Activated CD8-positive, alpha-beta memory T cell treated with anti-CD3 and anti-CD28 coated beads, Interleukin-2, amount 50 U/mL, for 24 hours (primary cell): ENCODE measurements around the gene MEN1.
A peak's percentile ranks its signal among the peaks of the same experiment; 100 is the strongest.
"Not testable (repeated sequence)": the region's sequence is repeated elsewhere in the genome, so short reads cannot be mapped to it uniquely, and the experiment has no call there.

Experiments
- DNase-seq: peaks from one replicate; pipeline ENCODE4 v3.0.0-alpha.2; 2020; ENCODE audit errors: extremely low read depth

MEN1 gene

DNA sequence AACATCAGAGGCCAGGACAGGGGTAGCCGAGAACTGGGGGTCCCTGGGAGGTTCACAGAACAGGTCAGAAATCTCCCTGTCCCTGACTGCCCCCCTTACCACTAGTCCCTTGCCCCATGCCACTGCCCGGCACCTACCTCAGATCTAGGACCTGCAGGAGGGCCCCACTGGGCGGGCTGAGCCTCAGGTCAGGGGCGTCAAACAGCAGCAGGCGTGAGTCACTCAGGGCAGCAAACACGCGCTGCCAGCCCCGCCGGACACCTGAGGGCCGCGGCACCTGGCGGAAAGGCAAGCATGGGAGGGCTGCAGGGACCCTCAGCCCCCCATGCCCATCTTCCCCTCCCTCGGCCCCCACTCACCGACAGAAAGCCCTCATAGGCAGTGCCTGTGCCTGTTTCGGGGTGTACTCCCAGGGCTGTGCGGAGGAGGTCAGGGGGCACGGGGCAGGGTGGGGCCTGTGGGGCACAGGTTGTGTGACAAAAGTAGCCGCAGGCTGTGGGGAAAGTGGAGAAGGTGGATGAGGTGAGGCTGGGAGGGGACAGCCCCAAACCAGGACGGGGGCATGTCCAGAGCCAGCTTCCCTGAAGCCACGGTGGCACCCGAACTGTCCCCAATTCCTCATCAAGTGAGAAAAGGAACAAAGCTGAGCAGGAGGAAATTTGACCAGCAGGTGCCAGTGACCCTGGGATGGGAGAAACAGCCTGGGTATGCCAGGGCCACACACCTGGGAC, 22.3 kb upstream of the MEN1 start:
- DNase-seq = no peak

GRCh38 chr11:64831411-64831891, 21.1 kb upstream of the MEN1 start:
- DNase-seq = no peak

DNA sequence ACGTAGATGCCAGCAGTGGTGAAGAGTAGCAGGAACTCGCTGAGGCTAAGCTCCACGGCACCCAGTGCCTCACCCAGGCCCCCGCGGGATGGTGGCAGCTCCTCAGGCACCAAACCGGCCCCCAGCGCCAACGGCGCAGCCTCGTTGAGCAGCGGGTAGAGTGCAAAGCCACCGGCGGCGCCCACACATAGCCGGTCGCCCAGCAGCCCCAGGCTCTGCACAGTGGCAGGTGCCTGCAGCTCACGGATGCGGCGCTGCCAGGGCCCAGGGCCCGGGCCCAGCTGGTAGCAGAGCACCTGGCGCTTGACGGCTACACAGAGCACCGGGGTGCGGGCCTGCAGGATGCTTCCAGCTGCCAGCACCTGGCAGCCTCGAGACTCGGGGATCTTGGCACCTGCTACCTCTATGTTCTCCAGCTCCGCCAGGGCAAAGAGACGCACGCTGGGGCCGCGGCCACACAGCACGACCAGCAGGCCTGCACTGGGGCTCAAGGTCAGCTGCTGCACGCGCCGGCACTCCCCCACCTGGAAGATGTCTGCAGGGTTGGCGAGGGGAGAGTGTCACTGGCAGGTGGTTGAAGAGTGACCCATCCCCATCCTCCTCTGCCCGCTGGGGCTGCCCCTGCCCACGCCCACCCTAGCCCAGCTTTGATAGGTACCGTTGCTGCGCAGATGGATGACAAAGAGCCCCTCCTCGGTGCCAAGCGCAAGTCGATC, 19.3 kb upstream of the MEN1 start:
- no peak for DNase-seq

- no peak for DNase-seq
Observed at GRCh38 chr11:64827451-64827839, 17.1 kb upstream of the MEN1 start.

- no peak for DNase-seq
Observed at GRCh38 chr11:64826578-64827450, 16.5 kb upstream of the MEN1 start.

DNA sequence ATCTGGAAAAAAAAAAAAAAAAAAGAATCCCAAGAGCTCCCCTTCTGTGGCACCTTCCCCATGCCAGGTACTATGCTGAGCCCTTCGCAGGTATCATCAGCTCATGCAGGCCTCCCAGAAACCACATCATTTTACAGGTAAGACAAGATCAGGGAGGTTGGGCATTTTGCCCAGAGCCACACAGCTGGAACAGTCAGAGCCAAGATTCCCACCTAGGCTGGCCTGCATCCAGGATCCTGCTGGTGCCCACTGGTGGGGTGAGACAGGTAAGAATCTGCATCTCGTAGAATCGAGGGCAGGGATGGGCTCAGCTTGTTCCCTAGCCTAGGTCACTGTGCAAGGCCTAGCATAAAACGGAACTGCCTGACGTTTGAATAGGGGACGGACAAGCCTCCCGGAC, 15.7 kb upstream of the MEN1 start:
- DNase-seq = no peak

DNA sequence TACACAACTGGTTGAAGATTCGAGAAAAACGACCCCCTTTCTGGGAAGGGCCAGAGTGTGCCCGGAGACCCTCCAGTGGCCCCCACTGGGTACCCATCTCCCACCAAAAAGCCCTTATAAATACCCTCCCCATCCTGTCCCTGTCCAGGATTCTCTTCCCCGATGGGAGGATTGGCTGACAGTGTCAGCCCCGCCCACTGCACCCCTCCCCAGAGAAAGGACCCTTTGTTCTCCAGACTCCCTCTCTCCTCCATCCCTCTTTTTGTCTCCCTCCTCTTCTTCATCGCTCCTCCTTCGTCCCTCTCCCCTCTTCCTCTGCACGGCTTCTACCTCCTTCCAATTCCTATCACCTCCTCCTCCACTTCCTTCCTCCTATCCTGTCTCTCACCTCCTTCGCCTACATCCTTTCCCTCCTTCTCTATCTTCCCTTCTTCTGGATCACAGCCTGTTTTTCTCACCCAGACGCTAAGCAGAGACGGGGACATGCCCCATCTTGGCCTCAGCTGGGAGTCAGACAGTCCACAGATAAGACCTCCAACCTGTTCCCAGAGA, 13.3 kb upstream of the MEN1 start:
- DNase-seq = no peak

- DNase-seq = no peak
Observed at GRCh38 chr11:64817476-64817875, 7.1 kb upstream of the MEN1 start.

GRCh38 chr11:64815433-64815832, 5.1 kb upstream of the MEN1 start:
- DNase-seq = not testable (repeated sequence)

GRCh38 chr11:64814712-64815187, 4.4 kb upstream of the MEN1 start:
- DNase-seq = no peak

GRCh38 chr11:64813826-64814225, 3.5 kb upstream of the MEN1 start:
- no peak for DNase-seq

GRCh38 chr11:64810891-64811272, 531 bp upstream of the MEN1 start:
- no peak for DNase-seq

- no peak for DNase-seq
Observed at GRCh38 chr11:64809781-64810241, 540 bp downstream of the MEN1 start.

GRCh38 chr11:64805481-64805880, 4.9 kb downstream of the MEN1 start:
- DNase-seq = no peak

DNA sequence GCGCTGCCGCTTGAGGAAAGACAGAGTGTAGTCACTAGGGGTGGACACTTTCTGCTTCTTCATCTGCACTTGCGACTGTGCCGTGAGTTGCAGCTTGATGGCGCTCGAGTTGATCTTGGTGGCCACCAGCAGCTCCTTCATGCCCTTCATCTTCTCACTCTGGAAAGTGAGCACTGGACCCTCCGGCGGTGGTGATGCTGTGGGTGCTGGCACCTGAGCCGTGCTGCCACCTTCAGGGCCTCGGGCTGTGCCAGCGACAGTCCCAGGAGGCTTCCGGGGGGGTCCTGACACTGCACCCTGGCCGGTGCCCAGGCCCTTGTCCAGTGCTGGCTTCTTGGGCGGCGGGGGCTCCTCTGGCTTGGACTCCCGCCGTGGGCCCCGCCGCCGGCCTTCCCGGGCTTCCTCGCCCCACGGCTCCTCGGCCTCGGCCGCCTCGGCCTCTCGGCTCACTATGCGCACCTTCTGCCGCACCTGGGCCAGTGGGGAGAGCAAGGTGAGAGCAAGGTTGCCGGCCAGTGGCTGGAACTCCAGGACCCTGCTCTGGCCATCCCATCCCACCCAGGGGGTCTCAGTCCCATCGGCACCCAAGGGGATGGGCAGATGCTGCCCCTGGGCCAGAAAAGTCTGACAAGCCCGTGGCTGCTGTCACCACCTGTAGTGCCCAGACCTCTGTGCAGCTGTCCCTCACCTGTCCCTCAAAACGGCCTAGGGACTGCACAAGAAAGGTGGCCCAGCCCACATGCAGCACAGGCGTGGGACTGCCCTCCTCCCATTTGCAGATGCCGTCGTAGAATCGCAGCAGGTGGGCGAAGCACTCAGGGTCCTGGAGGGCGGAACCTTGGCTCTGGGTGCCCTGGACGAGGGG, 5.8 kb downstream of the MEN1 start:
- no peak for DNase-seq

DNA sequence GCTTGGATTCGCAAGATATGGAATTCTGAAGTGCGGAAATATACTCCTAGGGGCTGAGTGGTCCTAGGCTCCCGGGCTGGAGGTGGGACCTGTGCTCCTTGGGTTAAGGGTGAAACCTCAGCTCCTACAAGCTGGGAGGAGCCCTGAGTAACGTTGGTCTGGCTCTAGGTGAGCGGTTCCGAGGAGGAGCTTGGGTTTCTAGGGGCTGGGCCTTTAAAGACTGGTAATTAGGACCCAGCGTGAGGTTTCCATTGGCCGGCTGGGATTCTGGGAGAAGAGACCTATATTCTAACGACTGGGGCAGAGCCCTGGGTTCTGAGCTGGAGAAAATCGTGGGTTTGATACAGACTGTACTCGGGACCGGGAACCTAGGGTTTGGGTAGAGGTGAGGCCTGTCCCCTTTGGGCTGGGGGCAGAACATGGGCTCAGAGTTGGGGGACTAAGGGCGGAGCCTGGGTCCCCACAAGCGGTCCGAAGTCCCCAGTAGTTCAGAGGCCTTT, 6.5 kb downstream of the MEN1 start:
- DNase-seq = no peak

- DNase-seq = peak; percentile 37
Observed at GRCh38 chr11:64803158-64803845, 7.0 kb downstream of the MEN1 start, which contains the start of gene MAP4K2. MAP4K2 (minus strand) TSS chr11:64803214; CDS start chr11:64803149, 65 bp downstream.

DNA sequence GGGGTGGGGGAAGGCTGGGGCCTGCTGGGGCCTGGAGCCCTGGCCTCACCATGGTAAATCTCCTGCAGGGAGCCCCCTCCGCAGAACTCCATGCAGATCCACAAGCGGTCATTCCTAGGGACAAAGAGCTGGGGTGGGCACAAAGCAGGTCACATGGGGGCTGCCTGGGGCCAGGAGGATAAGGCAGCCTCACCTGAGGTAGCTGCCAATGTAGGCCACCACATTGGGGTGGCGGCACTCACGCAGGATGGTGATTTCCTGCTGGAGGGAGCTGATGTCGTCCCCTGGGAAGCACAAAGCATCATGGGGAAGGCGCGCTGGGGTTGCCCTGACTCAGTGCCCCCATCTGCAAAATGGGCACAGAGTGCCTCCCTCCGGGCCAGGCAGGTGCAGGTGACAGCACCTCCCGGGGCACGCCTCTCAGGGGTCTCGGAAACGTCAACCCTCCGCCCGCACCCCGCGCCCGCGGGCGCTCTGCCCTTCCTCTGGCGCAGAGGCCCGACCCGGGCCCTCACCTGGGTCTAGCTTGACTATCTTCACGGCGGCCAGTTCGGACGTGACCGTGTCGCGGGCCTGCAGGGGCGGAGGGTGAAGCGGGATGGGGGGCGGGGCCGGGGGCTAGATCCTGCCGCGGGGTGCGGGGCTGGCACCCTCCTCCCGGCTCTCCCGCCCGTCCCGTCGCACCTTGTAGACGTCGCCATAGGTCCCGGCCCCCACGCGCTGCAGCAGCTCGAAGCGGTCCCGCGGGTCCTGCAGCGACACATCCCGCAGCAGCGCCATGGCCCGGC, 7.8 kb downstream of the MEN1 start:
- DNase-seq = no peak
